WI38 (cell line): Measurements from ENCODE around the gene PPOX.
A peak's percentile ranks its signal among the peaks of the same experiment; 100 is the strongest.

ENCODE experiments used
- H3K4me3 ChIP-seq: 2 replicates; pipeline ENCODE4 v1.5.1; 2011; ENCODE audit warnings: low read depth, mild to moderate bottlenecking, control low read depth, low read length
- TF ChIP-seq, protein P1 (sequence below): IDR thresholded peaks from 2 replicates; pipeline ENCODE4 v1.5.1; 2012; ENCODE audit warnings: low read depth, mild to moderate bottlenecking, control low read depth, low read length

Gene PPOX

DNA sequence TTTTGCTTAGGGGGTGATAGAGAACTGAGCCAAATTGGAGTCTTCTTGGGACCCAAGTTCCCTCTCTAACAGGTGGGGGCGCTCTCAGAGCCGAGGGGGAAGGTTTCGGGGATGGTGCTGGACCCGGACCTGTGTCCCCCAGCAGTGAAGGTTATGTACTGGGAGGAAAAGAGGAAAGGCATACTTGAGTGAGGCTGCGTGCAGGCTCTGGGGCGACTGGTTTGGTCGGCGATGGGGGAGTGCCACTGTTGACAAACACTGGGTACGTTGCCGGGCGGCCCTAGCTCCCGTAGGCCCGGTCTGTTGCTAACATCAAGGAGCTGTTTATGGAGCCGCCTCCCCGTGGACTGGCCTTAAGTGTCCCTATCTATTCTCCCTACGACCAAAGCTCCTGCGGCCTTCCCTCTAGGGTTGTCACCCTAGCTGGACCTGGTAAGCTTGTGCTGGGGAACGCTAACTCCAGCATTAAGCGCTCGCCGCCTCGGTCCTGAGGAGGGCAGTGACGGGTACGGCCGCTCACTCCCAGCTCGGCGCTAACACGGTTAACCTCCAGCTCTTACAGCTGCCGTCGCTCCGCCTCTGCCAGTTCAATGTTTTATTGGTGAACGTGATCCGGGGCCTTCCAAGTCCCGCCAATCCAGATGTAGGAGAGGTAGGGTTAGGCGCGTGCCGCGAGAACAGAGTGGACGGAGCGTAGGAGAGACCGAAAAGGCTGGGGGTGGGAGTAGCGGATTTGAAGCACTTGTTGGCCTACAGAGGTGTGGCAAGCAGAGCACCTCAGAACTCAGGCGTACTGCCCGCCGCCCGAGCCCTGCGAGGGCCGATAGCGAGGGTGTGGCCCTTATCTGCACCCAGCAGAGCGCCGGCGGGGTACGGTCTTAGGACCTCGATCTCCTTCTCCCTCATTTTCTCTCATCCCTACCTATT, at the start of gene PPOX:
TSS of gene PPOX (plus strand) at position 685 of the 927 bp plus-strand sequence. CDS start 422 bp downstream, outside the sequence.
- H3K4me3 ChIP-seq = peak within 1 kb of the TSS; percentile 69
- TF ChIP-seq, protein P1, sequence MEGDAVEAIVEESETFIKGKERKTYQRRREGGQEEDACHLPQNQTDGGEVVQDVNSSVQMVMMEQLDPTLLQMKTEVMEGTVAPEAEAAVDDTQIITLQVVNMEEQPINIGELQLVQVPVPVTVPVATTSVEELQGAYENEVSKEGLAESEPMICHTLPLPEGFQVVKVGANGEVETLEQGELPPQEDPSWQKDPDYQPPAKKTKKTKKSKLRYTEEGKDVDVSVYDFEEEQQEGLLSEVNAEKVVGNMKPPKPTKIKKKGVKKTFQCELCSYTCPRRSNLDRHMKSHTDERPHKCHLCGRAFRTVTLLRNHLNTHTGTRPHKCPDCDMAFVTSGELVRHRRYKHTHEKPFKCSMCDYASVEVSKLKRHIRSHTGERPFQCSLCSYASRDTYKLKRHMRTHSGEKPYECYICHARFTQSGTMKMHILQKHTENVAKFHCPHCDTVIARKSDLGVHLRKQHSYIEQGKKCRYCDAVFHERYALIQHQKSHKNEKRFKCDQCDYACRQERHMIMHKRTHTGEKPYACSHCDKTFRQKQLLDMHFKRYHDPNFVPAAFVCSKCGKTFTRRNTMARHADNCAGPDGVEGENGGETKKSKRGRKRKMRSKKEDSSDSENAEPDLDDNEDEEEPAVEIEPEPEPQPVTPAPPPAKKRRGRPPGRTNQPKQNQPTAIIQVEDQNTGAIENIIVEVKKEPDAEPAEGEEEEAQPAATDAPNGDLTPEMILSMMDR = peak; percentile 61

DNA sequence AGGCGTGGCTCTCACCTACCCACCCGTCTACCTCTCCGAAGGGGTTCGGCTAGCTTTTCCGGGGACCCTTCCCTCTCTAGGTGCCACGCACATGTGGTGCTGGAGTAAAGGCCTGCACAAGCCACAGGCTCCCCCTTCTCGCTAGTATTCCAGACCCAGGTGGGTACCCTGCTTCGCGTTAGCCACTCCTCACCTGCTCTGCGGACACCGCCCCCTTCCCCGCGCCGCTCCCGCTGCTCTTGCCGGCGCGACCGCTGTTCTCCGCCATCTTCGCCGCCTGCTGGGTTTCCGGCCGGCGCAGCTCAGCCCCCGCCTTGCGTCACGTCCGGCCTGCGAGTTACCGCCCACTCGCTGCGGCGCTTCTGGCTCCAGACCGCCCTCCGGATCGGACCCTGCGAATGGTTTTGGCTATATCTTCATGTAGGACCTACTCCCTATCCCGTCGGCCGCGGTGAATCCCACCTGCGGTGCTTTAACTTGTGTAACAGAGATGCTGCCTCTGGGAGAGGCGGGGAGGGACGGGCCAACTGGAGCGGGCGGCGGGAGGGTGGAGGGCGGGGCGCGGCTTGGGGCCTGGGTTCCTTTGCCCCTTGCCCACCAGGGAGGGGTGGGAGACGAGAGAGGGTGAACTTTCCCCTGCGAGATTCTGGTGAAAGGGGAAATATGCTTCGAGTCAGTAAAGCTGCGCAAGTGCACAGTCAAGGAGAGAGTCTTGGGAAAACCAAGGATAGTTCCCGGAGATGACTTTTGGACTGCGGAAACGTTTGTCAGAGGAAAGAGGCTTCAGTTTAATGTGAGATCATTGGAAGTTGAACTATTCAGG, 48.3 kb upstream of the PPOX start, which contains the start of the genes NIT1 and PFDN2:
TSS of gene NIT1 (plus strand) at position 347 of the 823 bp plus-strand sequence. CDS start at position 419, 72 bp downstream.
TSS of gene PFDN2 (minus strand) at position 279 of the 823 bp plus-strand sequence. CDS start at position 268, 11 bp downstream.
- peak within 1 kb of the TSS; percentile 99 for H3K4me3 ChIP-seq
- TF ChIP-seq, protein P1 = no peak

DNA sequence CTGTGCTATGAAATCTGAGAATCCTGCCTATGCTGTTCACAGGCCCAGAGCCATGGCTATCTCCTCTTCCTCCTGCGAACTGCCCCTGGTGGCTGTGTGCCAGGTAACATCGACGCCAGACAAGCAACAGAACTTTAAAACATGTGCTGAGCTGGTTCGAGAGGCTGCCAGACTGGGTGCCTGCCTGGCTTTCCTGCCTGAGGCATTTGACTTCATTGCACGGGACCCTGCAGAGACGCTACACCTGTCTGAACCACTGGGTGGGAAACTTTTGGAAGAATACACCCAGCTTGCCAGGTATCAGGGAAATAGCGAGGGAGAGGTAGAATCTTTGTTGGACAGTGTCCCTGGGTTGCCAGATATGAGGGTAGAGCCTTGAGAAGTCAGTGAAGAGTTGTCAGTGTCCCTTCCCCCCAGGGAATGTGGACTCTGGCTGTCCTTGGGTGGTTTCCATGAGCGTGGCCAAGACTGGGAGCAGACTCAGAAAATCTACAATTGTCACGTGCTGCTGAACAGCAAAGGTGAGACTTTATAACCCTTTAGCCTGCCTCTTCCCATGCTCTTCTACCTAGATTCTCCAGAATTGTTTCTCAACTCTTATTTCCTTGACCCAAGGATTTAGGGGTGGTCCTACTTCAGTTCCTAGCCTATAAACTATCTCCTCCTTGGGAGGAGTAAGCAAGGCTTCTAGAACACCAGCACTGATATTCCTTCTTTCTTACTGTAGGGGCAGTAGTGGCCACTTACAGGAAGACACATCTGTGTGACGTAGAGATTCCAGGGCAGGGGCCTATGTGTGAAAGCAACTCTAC, 46.9 kb upstream of the PPOX start:
- TF ChIP-seq, protein P1 = peak; percentile 20; the same call in 1 of the 2 replicates
- peak overlapping the region; percentile 99 for H3K4me3 ChIP-seq

DNA sequence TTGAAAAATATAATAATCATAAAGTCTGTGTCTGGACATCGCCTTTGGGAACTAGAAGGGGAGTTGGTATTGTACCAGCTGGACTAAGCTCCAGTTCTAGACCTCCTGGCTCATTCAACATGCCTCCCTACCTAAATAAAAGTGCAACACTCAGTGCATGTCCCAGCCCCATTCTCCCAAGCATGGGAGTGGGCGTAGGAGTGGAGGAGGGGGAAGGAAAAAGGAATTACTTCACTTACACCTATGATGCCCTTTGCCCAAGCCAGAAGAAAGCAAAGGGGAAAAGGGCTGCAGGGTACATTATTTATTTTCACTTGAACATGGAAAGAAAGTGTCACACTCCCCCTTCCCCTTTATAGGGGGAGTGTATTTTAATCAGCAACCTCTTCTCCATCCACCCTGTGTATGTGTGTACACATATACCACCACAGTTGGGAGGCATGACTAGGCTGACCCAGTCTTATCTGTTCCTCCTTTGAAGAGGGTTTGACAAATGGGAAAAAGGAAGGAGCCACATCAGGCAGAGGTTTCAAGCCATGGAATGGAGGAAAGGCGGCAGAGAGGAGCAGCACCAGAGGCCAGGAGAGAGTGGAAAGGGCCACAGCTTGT, 45.1 kb upstream of the PPOX start:
- no peak overlapping the region for H3K4me3 ChIP-seq
- TF ChIP-seq, protein P1 = no peak

DNA sequence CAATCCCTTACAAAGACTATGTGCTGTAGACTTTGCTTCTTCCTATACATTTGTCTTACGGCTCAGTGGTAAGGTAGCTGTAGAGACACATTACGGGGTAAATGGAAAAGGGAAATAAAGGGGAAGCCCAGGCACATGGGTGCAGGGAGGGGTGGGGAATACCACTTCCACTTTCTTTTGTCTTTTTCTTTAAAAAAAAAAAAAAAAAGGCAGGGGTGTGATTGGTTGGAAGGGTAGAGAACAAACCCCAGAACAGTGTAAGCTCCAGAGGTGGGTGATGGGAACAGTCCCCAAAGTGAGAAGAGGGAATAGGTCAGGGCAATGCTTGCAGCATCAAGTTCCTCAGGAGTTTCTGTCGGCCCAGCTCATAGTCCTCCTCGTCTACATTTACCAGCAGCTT, 44.4 kb upstream of the PPOX start:
- H3K4me3 ChIP-seq = no peak overlapping the region
- TF ChIP-seq, protein P1 = no peak

DNA sequence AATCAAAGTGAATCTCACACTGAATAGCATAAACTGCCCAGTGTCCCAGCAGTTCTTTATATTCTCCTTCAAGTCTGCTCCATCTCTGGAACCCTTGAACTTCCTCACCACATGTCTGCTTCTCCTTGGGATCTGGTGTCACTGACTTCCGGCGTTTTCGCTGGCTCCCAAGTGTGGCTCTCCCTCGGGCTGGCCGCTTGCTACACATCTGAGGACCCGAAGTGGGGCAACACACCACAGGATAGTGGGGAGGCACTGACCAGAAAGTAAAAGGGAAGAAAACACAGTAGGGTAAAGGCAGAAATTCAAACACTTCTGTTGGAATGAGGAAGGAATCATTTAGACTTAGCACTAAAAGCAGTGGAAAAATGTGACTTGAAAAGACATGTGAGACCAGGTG, 43.3 kb upstream of the PPOX start:
- no peak overlapping the region for H3K4me3 ChIP-seq
- TF ChIP-seq, protein P1 = no peak
